ENCODE data around the gene PDRG1.

PDRG1 gene

GRCh38 chr20:31903627-31904386, 48.0 kb downstream of the PDRG1 start:
- DNase-seq: no peak

GRCh38 chr20:31901615-31902014, 50.2 kb downstream of the PDRG1 start:
- no peak for DNase-seq

GRCh38 chr20:31897541-31897940, 54.3 kb downstream of the PDRG1 start:
- DNase-seq: no peak

GRCh38 chr20:31896049-31896448, 55.8 kb downstream of the PDRG1 start:
- no peak for DNase-seq

- no peak for DNase-seq
Measured at GRCh38 chr20:31894980-31895675, 56.7 kb downstream of the PDRG1 start.
